OCI-LY3 (cell line): ENCODE data around the gene CLSTN3.

Experiments used
- CTCF ChIP-seq: fragments of 200-600, 300-600 bp; sonication (generic); IDR thresholded peaks from 2 replicates; pipeline ENCODE4 v1.5.1; 2014; ENCODE audit warnings: antibody characterized with exemption, low read length, low read depth
- EZH2phosphoT487 ChIP-seq: fragments of 200-600 bp; shearing (Covaris generic); IDR thresholded peaks from 2 replicates; pipeline ENCODE4 v1.6.1; 2018; ENCODE audit warnings: antibody characterized with exemption, mixed run types, low read depth

GRCh38 chr12:7203109-7203508 lies 72.9 kb downstream of the CLSTN3 start:
- TF ChIP-seq CTCF (no peak), EZH2phosphoT487 (no peak)
